ENCODE measurements around the gene IER3. TPM values are rescaled to one million over a fixed set of nuclear protein-coding genes. Genes with fewer than 3 reads are reported as not detected.

The IER3 gene
- total RNA-seq, 2 experiments from 2014 or later = 76.6 to 82.9 TPM

DNA sequence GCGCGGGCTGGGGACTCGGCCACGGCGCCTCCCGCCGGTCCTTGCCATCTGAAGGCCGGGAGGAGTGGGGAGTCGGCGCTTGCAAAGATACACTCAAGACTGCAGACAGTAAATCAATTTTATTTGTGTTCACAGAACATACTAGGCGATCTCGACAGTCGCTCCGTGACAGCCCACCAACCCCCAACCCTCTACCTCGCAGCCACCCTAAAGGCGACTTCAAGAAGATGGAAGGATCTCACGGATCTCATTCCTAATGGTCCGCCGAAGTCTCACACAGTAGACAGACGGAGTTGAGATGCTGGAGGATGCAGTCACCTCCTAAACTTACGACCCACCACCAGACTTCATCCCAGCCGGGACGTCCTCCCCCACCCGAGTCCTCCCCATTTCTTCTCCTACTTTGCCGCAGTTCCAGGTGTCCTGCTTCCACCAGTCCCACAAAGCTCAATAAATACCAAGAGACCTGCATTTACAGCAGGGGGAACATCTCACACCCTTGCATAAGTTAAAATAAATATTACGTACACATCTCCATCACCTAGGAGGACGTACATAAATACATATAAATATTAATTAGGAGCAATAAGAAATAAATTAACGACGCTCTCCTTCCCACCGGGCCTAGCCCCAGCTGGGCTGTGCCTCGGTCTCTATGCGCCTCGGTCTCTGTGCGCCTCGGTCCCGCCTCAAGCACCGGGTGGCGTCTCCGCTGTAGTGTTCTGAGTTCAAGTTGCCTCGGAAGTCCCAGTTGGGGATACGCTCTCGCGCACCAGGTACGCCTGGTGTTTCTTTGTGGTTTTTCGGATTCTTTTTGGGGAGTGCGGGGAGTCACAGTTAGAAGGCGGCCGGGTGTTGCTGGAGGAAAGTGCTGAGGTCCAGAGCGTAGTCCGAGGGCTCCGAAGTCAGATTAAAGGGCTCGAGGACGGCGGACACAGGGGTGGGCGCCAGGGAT is 971 bp downstream of the IER3 start:
- Mint-ChIP-seq H3K4me3 (peak overlapping the region; percentile 99), H3K27me3 (ENCODE audit: low read depth) (no peaks in the 10 kb centered on the region), H3K4me1 (ENCODE audit: low read depth) (peaks cover 67% of the 10 kb centered on the region), H3K27ac (peak overlapping the region; percentile 96), H3K9me3 (ENCODE audit: insufficient read depth) (no peaks in the 10 kb centered on the region), H3K36me3 (ENCODE audit: low read depth) (peaks cover 53% of the 10 kb centered on the region)
- ATAC-seq (peak; percentile 52), DNase-seq (peak; percentile 65)
- ChIA-PET POLR2A (interaction anchor here (0.5 to 3.5 kb wide), 18 partner anchors 7 to 212 kb away, joined by 3 to 40 read pairs (median 4); partner anchors contain the start of gene MRPS18B), CTCF (interaction anchor here (1.1 to 2.9 kb wide), 14 partner anchors 12 to 86 kb away, joined by 3 to 13 read pairs (median 6); no protein-coding TSS in a partner anchor)

DNA sequence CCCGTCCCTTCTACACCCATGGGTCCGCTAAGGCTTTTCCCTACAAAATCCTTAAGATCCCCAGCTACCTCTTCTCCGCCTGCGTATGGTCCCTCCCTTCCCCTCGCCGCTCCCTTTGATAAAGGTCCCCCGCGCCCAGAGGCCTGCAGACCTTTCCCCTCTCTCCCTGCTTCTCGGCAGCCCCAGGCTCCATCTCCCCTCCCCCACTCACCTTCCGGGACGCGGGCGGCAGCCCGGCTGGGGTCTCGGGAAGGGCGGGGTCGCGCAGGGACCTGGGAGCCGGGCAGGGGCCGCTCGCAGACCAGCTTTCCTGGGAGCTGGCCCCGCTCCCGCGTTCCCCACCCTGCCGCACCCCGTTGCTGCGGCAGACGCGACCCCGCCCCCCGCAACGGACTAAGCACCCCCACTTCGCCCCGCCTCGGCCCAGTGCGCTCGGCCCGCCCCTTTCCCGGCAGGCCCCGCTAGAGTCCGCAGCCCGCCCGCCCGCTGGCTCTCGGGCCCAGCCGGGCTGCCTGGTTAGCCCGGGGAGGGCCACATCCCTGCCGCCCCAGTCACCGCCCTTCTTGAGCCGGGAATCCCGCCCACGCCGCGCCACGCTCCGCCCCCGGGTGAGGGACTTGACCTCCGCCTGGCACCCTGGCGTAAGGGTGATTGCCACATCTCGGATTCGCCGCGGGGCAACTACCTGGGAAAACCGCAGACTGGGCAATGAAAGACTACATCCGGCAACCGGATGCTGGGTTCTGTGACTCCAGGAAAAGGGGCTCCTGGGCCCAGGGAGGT is 1.8 kb downstream of the IER3 start, which contains the start of gene FLOT1:
FLOT1 (minus strand) TSS at position 372 of the 783 bp plus-strand sequence. CDS start 498 bp downstream, outside the sequence.
- POLR2A ChIA-PET = interaction anchor here (0.5 to 3.5 kb wide), 15 partner anchors 10 to 213 kb away, joined by 3 to 40 read pairs (median 4); no protein-coding TSS in a partner anchor
- H3K27ac Mint-ChIP-seq = peak within 1 kb of the TSS; percentile 96
- no peaks in the 10 kb centered on the region for H3K27me3 Mint-ChIP-seq (ENCODE audit: low read depth)
- DNase-seq (peak; percentile 98), ATAC-seq (peak; percentile 78)
- peak within 1 kb of the TSS; percentile 99 for H3K4me3 Mint-ChIP-seq
- peaks cover 62% of the 10 kb centered on the region for H3K36me3 Mint-ChIP-seq (ENCODE audit: low read depth)
- peaks cover 69% of the 10 kb centered on the region for H3K4me1 Mint-ChIP-seq (ENCODE audit: low read depth)
- CTCF ChIA-PET = interaction anchor here (0.9 to 2.5 kb wide), 14 partner anchors 11 to 86 kb away, joined by 3 to 13 read pairs (median 4); no protein-coding TSS in a partner anchor
- H3K9me3 Mint-ChIP-seq (ENCODE audit: insufficient read depth) = peaks cover 4% of the 10 kb centered on the region

GRCh38 chr6:30741789-30742315 is 2.5 kb downstream of the IER3 start:
- H3K9me3 Mint-ChIP-seq (ENCODE audit: insufficient read depth) = peaks cover 4% of the 10 kb centered on the region
- ChIA-PET POLR2A (interaction anchor here (0.5 to 3.5 kb wide), 9 partner anchors 16 to 127 kb away, joined by 3 to 40 read pairs (median 4); no protein-coding TSS in a partner anchor), CTCF (interaction anchor here (0.9 to 1.3 kb wide), 8 partner anchors 11 to 87 kb away, joined by 3 to 13 read pairs (median 3); no protein-coding TSS in a partner anchor)
- no peak for DNase-seq
- peak overlapping the region; percentile 99 for H3K4me3 Mint-ChIP-seq
- peaks cover 72% of the 10 kb centered on the region for H3K4me1 Mint-ChIP-seq (ENCODE audit: low read depth)
- no peak for ATAC-seq
- H3K36me3 Mint-ChIP-seq (ENCODE audit: low read depth) = peaks cover 68% of the 10 kb centered on the region
- H3K27ac Mint-ChIP-seq = peak overlapping the region; percentile 96
- H3K27me3 Mint-ChIP-seq (ENCODE audit: low read depth) = no peaks in the 10 kb centered on the region

- H3K4me3 Mint-ChIP-seq = peak overlapping the region; percentile 99
- peaks cover 75% of the 10 kb centered on the region for H3K36me3 Mint-ChIP-seq (ENCODE audit: low read depth)
- H3K27ac Mint-ChIP-seq = peak overlapping the region; percentile 96
- H3K4me1 Mint-ChIP-seq (ENCODE audit: low read depth) = peaks cover 74% of the 10 kb centered on the region
- POLR2A ChIA-PET = interaction anchor here (0.5 to 3.5 kb wide), 5 partner anchors 20 to 59 kb away, joined by 3 to 40 read pairs (median 4); no protein-coding TSS in a partner anchor
- H3K27me3 Mint-ChIP-seq (ENCODE audit: low read depth) = no peaks in the 10 kb centered on the region
- H3K9me3 Mint-ChIP-seq (ENCODE audit: insufficient read depth) = peaks cover 4% of the 10 kb centered on the region
- DNase-seq (no peak), ATAC-seq (no peak)
- CTCF ChIA-PET = interaction anchor here (0.9 to 5.2 kb wide), 12 partner anchors 10 to 346 kb away, joined by 3 to 32 read pairs (median 3); no protein-coding TSS in a partner anchor
These were observed 3.1 kb downstream of the IER3 start for GRCh38 chr6:30741063-30741779.

GRCh38 chr6:30740540-30740870 is 3.8 kb downstream of the IER3 start:
- peaks cover 75% of the 10 kb centered on the region for H3K4me1 Mint-ChIP-seq (ENCODE audit: low read depth)
- no peak for DNase-seq
- H3K9me3 Mint-ChIP-seq (ENCODE audit: insufficient read depth) = peaks cover 4% of the 10 kb centered on the region
- H3K27ac Mint-ChIP-seq = peak overlapping the region; percentile 96
- H3K4me3 Mint-ChIP-seq = peak overlapping the region; percentile 99
- no peak for ATAC-seq
- H3K36me3 Mint-ChIP-seq (ENCODE audit: low read depth) = peaks cover 82% of the 10 kb centered on the region
- ChIA-PET CTCF (interaction anchor here (0.9 to 5.2 kb wide), 6 partner anchors 11 to 347 kb away, joined by 3 to 32 read pairs (median 3); no protein-coding TSS in a partner anchor), POLR2A (interaction anchor here (0.8 to 0.9 kb wide), 2 partner anchors 15 to 59 kb away, joined by 4 to 5 read pairs; no protein-coding TSS in a partner anchor)
- no peaks in the 10 kb centered on the region for H3K27me3 Mint-ChIP-seq (ENCODE audit: low read depth)

- Mint-ChIP-seq H3K27me3 (ENCODE audit: low read depth) (no peaks in the 10 kb centered on the region), H3K36me3 (ENCODE audit: low read depth) (peaks cover 94% of the 10 kb centered on the region), H3K4me1 (ENCODE audit: low read depth) (peaks cover 79% of the 10 kb centered on the region), H3K4me3 (peak overlapping the region; percentile 99), H3K27ac (peak overlapping the region; percentile 71), H3K9me3 (ENCODE audit: insufficient read depth) (peaks cover 4% of the 10 kb centered on the region)
- ATAC-seq (no peak), DNase-seq (no peak)
- ChIA-PET POLR2A (interaction anchor here (0.6 to 2.7 kb wide), 9 partner anchors 9 to 246 kb away, joined by 3 to 13 read pairs (median 4); partner anchors contain the start of gene TUBB), CTCF (interaction anchor here (0.9 to 5.2 kb wide), 12 partner anchors 9 to 197 kb away, joined by 3 to 32 read pairs (median 5); partner anchors contain the start of genes DHX16 and MDC1)
These were observed 5.8 kb downstream of the IER3 start for GRCh38 chr6:30738532-30738931.

GRCh38 chr6:30735668-30736314 is 8.6 kb downstream of the IER3 start:
- DNase-seq = no peak
- CTCF ChIA-PET = interaction anchor here (0.9 to 5.2 kb wide), 17 partner anchors 12 to 352 kb away, joined by 3 to 32 read pairs (median 4); partner anchors contain the start of genes MRPS18B and VARS2
- no peak for ATAC-seq
- peaks cover 90% of the 10 kb centered on the region for H3K4me1 Mint-ChIP-seq (ENCODE audit: low read depth)
- POLR2A ChIA-PET = interaction anchor here (0.6 to 2.6 kb wide), 10 partner anchors 8 to 243 kb away, joined by 3 to 17 read pairs (median 4); partner anchors contain the start of genes IER3 and PRR3
- peak overlapping the region; percentile 71 for H3K4me3 Mint-ChIP-seq
- no peaks in the 10 kb centered on the region for H3K27me3 Mint-ChIP-seq (ENCODE audit: low read depth)
- peak overlapping the region; percentile 88 for H3K27ac Mint-ChIP-seq
- H3K9me3 Mint-ChIP-seq (ENCODE audit: insufficient read depth) = peaks cover 4% of the 10 kb centered on the region
- H3K36me3 Mint-ChIP-seq (ENCODE audit: low read depth) = peaks cover 89% of the 10 kb centered on the region

- Mint-ChIP-seq H3K4me1 (ENCODE audit: low read depth) (peaks cover 70% of the 10 kb centered on the region), H3K36me3 (ENCODE audit: low read depth) (peaks cover 84% of the 10 kb centered on the region), H3K4me3 (no peak overlapping the region), H3K27ac (peak overlapping the region; percentile 31), H3K9me3 (ENCODE audit: insufficient read depth) (no peaks in the 10 kb centered on the region), H3K27me3 (ENCODE audit: low read depth) (no peaks in the 10 kb centered on the region)
- POLR2A ChIA-PET = interaction anchor here (0.6 to 4.3 kb wide), 6 partner anchors 9 to 161 kb away, joined by 3 to 32 read pairs (median 3); partner anchors contain the start of genes ABCF1, MRPS18B and PPP1R10
- ATAC-seq (no peak), DNase-seq (no peak)
- CTCF ChIA-PET = interaction anchor here (1.4 to 25.4 kb wide), 12 partner anchors 10 to 355 kb away, joined by 3 to 686 read pairs (median 8); partner anchors contain the start of genes DHX16 and VARS2
These were observed 12.0 kb downstream of the IER3 start for GRCh38 chr6:30732237-30732943.
